GM19467 (cell line): ENCODE measurements around the gene CDYL.

Source experiments
- ATAC-seq: cut with Tn5 transposase; IDR thresholded peaks from one replicate; pipeline ENCODE4 v1.9.1; 2021; ENCODE audit warnings: mild to moderate bottlenecking, moderate library complexity; ENCODE audit not compliant: unreplicated experiment

The CDYL gene

GRCh38 chr6:4776131-4776492, at the start of gene CDYL:
Gene CDYL, plus strand, starts transcription at chr6:4776404. Its CDS starts 380 bp downstream, at chr6:4776784.
- ATAC-seq: peak; percentile 56

GRCh38 chr6:4726645-4727044, 49.6 kb upstream of the CDYL start:
- no peak for ATAC-seq

- ATAC-seq: no peak
Measured at GRCh38 chr6:4727217-4727616, 49.0 kb upstream of the CDYL start.

GRCh38 chr6:4727671-4728435, 48.4 kb upstream of the CDYL start:
- no peak for ATAC-seq

GRCh38 chr6:4728436-4728769, 47.8 kb upstream of the CDYL start:
- no peak for ATAC-seq

GRCh38 chr6:4728926-4729325, 47.3 kb upstream of the CDYL start:
- ATAC-seq: no peak

- no peak for ATAC-seq
Measured at GRCh38 chr6:4731996-4732395, 44.2 kb upstream of the CDYL start.

GRCh38 chr6:4732691-4733315, 43.4 kb upstream of the CDYL start:
- ATAC-seq: no peak

GRCh38 chr6:4736371-4736873, 39.8 kb upstream of the CDYL start:
- ATAC-seq: no peak

GRCh38 chr6:4740032-4740431, 36.2 kb upstream of the CDYL start:
- ATAC-seq: no peak

- ATAC-seq: no peak
Measured at GRCh38 chr6:4743062-4743461, 33.1 kb upstream of the CDYL start.

- ATAC-seq: no peak
Measured at GRCh38 chr6:4743926-4744325, 32.3 kb upstream of the CDYL start.

GRCh38 chr6:4747588-4747987, 28.6 kb upstream of the CDYL start:
- ATAC-seq: no peak

GRCh38 chr6:4751823-4752464, 24.3 kb upstream of the CDYL start:
- ATAC-seq: no peak

GRCh38 chr6:4756247-4756646, 20.0 kb upstream of the CDYL start:
- ATAC-seq: no peak

- ATAC-seq: no peak
Measured at GRCh38 chr6:4759997-4760396, 16.2 kb upstream of the CDYL start.

GRCh38 chr6:4760773-4761172, 15.4 kb upstream of the CDYL start:
- no peak for ATAC-seq

GRCh38 chr6:4762294-4762693, 13.9 kb upstream of the CDYL start:
- no peak for ATAC-seq

- no peak for ATAC-seq
Measured at GRCh38 chr6:4763921-4764320, 12.3 kb upstream of the CDYL start.

- no peak for ATAC-seq
Measured at GRCh38 chr6:4768815-4769214, 7.4 kb upstream of the CDYL start.

- ATAC-seq: no peak
Measured at GRCh38 chr6:4772750-4773149, 3.5 kb upstream of the CDYL start.

GRCh38 chr6:4773181-4773580, 3.0 kb upstream of the CDYL start:
- no peak for ATAC-seq
